SK-N-DZ (cell line): Measurements from ENCODE around the gene CSNK1A1.
"Not testable (repeated sequence)": the region's sequence is repeated elsewhere in the genome, so short reads cannot be mapped to it uniquely, and the experiment has no call there.

ENCODE experiments used
- DNase-seq: peaks from one replicate; pipeline ENCODE4 v3.0.0-alpha.2; 2015; ENCODE audit warnings: low spot score

The CSNK1A1 gene

DNA sequence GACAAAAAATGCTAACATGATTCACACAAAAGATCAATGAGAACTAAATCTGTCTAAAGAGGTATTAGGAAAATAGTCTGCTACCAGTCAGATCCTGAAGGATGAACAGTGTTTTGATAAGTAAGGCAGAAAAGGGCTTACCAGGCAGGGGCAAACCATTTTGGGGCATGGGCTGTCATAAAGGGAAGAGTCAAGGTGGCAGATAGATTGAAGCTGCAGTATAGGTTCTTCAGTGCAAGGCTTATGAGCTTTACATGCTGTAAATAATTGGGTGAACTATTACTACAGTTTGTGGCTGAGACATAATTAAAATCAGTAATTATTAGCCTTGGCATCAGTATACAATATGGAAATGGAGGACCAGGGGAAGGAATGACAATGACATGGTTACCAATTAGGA is 21.8 kb downstream of the CSNK1A1 start:
- no peak for DNase-seq

DNA sequence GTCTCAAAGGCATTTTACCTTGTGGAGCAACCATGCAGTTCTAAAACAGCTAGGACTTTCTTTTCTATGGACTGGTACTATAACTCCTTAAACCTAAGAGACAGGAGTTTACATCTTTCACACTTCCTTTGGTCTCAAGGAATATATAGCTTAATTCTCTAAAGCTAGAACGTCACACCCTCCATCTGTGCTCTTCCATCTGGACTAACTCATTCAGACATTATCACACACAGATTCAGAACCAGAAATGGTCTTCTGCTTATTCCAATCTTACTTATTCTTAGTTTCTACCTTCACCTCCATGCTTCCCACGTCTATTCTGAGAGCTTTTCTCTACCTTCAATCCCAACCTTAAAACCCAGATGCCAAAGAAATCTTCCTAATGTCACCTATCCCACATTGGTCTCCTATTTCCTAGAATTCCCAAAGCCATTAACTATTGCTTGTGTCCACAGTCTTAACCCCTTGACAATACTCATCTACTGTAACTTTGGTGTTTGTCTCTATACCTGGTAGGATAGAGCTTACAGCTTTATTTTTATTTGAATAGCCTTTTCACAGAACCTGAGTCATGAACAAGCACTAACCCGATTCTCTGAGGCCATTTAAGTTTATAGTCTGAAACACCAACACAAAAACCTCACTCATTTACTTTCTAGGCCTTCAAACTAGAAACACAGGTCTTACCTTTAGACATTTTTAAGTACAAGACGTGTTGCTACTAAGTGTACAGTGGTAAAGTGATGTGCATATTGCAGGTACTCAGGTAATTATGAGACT is 22.8 kb downstream of the CSNK1A1 start:
- no peak for DNase-seq

DNA sequence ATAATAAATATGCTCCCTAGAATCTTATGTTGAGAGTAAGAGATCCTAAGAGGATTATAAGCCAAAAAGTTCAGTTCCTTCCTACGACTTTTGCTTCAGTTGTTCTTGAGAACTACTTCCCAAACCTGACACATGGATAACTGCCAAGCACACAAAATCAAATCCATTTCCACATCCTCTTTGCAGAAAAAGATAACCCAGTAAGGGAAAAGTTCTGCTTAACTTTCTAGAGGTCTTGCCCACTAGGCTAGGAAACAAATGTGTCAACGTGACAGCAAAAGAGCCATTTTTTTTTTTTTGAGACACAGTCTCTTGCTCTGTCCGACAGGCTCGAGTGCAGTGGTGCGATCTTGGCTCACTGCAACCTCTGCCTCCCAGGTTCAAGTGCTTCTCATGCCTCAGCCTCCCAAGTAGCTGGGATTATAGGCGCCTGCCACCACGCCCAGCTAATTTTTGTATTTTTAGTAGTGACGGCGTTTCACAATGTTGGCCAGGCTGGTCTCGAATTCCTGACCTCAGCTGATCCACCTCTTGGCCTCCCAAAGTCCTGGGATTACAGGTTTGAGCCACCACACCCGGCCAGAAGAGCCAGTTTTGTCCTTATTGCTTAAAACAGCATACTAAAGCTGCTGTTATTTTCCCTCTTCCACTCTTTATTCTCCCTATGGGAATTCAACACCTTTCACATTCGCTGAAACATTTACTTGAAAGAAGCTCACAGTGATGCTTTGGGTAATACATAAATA is 24.2 kb downstream of the CSNK1A1 start:
- DNase-seq, result no peak

GRCh38 chr5:149521739-149522685 is 29.2 kb downstream of the CSNK1A1 start:
- DNase-seq, result no peak

DNA sequence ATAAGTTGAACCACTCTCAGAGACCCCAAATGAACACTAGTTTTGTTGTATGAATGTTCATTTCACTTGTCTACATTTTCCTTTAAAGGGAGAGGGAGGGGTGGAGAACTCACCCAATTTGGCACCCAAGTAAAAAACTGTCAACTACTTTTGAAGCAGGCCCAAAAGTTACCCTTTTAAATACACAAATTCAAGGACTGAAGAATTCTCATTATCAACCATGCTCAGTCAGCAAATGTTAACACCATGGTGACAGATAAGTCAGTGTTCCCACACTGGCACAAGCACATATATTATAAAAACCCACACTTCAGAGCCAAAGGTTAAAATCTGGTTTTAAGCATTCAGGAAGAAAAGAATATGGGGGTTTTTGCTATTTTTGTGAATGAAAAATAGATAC is 31.6 kb downstream of the CSNK1A1 start:
- DNase-seq, result no peak

DNA sequence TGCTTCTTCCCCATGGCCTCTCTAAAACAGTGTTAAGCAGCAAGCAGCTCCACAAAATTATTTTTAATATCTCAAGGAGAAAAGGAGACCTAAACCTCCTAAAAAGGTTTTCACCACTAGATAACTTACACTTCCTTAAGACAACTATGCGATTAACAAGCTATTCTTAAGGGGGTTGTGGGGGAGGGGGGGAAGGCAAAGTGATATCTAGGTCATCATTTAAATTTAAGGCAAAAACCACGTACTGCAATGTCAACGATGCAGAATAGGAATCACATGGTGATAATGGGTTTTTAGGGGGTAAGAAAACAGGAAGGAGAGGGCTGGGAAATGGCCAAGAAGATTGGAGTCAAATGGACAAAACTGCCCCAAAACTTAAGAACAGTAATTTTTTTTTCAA is 32.6 kb downstream of the CSNK1A1 start:
- no peak for DNase-seq

GRCh38 chr5:149517461-149518122 is 33.6 kb downstream of the CSNK1A1 start:
- no peak for DNase-seq

DNA sequence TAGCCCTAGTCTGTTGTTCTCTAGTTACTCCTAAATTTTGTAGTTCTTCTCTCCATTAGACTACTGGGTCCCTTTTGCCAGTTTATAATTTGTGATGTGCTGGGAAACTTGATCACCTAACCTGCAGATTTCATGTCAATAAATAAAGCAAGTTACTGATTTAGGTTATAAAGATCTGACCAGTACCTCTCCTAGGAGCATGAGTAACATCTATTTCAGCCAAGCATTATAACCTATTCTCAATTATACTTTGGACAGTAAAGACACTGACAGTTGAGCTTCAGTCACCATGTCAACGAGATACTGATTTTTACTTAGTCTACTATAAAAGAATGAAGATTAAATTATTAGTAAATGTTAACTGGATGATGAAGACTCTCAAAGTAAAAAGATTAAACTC is 36.7 kb downstream of the CSNK1A1 start:
- DNase-seq, result no peak

DNA sequence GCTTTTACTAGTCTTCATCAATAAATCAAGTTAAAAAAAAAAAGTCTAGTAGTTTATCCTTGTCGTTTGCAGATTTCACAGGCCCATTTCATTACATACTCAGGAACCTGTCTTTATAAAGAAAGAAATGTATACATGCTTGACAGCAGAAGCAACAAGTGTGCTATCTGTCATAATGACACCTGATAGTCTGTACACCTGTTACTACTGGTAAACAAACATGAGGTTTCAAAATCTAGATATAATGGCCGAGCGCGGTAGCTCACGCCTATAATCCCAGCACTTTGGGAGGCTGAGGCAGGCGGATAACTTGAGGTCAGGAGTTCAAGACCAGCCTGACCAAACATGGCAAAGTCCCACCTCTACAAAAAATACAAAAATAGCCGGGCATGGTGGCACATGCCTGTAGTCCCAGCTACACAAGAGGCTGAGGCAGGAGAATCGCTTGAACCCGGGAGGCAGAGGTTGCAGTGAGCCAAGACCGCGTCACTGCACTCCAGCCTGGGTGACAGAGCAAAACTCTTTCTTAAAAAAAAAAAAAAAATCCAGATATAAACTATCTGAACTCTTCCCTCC is 37.8 kb downstream of the CSNK1A1 start:
- not testable (repeated sequence) for DNase-seq

DNA sequence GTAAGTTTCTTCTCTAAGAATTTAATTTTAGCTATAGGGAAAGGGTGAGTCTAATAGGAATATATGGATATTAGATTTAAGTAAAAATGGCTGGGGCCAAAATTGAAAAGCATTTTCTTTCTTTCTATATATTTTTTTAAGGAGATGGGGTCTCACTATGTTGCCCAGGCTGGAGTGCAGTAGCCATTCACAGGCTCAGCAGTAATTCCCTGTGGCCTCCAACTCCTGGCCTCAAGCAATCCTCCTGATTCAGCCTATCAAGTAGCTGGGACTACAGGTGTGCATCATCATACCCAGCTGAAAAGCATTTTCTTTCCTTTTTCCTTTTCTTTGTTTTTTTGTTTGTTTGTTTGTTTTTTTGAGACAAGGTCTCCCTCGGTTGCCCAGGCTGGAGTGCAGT is 41.1 kb downstream of the CSNK1A1 start:
- no peak for DNase-seq

GRCh38 chr5:149504677-149505076 is 46.6 kb downstream of the CSNK1A1 start:
- DNase-seq, result no peak

DNA sequence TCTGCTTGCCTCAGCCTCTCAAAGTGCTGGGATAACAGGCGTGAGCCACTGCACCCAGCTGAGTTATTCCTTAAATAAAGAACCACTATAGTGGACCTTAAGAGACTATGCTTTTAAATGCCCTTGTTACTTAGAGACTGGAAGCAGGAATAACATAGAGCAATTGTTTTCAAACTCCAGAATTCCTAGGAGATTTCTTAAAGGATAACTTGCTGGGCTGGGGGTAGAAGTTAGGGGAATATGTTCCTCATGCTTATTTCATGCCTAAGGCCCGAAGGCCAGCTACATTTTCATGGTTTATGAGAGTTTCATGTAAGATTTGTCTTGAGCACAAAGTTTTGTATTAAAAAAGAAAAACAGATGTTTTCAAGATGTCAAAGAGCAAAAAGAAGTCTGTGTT is 48.2 kb downstream of the CSNK1A1 start:
- DNase-seq, result no peak

DNA sequence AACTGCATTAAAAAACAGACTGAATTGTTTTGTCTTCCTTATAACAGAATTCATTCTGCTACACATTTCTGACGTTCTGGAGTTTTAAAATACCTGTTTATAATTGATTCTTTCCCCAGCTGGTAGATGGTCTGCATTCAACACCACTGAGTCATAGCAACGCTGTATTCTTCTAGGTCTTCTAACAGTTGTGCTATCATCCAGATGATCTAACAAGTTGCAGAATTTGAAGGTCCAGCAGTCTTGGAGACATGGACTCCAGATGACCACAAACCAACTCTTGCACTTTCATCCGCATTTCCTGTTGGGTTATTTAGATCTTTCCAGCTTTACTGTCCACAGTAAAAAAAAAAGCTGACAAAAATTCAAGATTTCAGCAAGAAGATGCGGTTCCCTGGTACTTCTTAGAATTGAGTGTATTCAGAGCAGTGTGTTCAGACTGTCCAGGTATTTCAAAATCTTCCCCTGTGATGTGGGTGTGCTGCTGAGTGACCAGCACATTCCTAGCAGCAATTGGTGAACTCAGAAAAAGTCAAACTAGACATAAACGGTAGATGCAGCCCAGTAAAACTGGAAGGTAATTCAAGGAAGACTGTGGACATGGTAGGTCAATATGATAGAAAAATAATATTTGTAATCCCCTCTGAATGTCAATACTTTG is 50.2 kb downstream of the CSNK1A1 start:
- DNase-seq, result no peak

- DNase-seq, result no peak
Measured at GRCh38 chr5:149498724-149499336, 52.4 kb downstream of the CSNK1A1 start.

- no peak for DNase-seq
Measured at GRCh38 chr5:149497357-149497756, 53.9 kb downstream of the CSNK1A1 start.

GRCh38 chr5:149496917-149497316 is 54.3 kb downstream of the CSNK1A1 start:
- no peak for DNase-seq

GRCh38 chr5:149496166-149496565 is 55.1 kb downstream of the CSNK1A1 start:
- no peak for DNase-seq

DNA sequence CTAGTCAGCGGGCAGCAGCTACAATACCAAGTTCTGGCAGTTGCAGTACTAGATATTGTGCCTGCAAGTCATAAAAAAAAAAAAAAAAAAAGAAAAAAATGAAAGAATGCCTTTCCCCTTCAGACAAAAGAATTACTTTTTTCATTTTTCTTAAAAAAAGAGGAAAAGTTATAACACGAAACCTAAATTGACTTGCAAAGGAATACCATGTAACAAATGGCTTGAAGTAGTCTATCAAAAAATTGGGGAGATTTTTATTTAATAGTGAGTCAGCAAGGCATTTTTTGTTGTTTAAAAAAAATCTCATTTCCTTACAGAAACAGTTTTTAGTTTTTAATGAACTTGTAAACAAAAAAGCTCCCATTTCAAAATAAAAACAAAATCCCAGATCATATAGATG is 55.6 kb downstream of the CSNK1A1 start:
- DNase-seq, result no peak

GRCh38 chr5:149493316-149493715 is 57.9 kb downstream of the CSNK1A1 start:
- no peak for DNase-seq

GRCh38 chr5:149492781-149493180 is 58.5 kb downstream of the CSNK1A1 start:
- no peak for DNase-seq
